NCI-H2171 (cell line): Measurements from ENCODE around the gene HECA.
"Not testable (repeated sequence)": the region's sequence is repeated elsewhere in the genome, so short reads cannot be mapped to it uniquely, and the experiment has no call there.

Experiments used
- DNase-seq: peaks from one replicate; lab custom pipeline; 2025; lab: John Stamatoyannopoulos, UW

Gene HECA

DNA sequence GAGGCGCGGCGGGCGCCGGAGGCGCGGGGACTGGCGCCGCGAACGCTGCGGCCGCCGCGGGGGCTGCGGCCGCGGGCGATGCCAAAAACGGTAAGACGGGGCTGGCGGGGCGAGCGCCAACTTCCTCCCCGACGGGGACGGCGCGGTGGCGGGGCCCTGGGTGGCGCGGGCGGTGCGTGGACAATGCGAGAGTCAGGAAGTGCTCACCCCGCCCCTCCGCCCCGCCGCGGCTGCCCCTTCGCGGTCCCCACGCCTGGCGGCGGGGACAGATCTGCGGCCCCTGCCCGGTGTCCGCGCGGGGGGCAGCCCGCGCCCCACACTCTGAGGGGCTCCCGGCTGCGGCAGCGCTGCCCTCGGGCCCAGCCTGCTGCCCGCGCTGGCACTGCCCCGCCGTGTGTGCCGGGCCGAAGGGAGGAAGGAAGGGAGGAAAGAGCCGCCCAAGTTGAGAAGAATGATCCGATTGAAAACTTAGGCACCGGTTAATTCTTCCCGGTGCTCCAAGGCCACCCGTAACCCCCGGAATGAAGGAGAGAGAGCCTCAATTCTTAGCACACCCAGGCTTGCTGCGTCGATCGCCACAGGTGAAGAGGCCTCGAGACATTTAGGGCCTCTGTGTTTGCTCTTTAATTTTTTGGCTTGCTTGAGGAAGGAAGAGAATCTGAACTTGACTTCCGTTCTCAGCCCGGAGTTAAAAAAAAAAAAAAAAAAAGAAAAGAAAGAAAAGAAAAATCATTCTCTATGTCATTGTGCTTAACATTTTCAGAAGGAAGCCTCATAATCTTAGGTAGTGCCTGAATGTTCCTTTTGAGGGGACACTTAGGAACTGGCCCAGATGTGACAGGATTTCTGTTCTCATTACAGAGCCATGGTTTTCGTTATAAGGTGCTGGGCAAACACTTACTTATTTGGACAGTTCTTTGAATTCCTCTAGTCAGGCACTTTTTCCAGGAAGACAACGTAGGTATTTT lies 982 bp downstream of the HECA start:
- DNase-seq = no peak

DNA sequence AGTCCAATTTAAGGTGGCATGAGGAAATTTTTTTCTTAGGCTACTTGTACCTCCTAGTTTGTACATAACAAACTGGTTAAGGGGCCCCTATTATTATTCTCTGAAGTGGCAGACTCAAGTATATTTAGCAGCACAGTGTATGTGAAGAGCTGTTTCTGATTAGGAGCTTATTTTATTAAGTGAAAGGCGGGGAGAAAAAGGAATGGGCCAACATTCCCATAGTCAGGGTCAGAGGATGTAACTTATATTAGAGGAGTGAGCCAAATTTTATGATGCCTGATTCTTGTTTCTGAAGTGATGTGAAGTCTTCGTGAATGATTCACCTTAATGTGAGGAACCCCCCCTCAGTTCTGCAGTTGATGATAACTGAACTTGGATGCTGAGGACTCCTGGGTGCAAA lies 2.8 kb downstream of the HECA start:
- DNase-seq = no peak

DNA sequence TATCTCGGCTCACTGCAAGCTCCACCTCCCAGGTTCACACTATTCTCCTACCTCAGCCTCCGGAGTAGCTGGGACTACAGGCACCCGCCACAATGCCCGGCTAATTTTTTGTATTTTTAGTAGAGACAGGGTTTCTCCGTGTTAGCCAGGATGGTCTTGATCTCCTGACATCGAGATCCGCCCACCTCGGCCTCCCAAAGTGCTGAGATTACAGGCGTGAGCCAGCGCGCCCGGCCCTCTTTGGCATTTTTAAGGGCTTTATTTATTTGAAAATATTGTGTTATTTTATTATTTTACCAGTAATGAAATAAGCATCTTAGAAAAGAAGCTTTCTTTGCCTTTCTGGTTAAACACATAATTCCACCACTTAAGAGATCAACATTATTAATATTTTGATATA lies 6.0 kb downstream of the HECA start:
- not testable (repeated sequence) for DNase-seq

DNA sequence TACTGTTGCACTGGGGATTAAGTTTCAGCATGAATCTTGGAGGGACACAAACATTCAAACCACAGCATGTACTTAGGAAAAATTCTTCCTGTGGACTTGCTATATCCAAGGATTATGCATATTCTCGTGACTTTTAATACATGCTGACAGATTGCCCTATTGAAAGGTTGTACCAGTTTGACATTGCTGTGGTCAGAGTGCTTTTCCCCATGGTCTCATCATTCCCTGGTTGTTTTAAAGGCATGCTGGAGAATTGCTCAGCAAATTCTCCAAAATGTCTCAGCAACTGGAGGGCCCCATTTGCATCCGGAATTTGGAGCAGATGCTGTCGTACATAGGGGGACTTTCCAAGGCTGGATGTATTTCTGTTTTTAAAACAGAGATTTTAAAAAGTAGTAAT lies 7.4 kb downstream of the HECA start:
- no peak for DNase-seq

DNA sequence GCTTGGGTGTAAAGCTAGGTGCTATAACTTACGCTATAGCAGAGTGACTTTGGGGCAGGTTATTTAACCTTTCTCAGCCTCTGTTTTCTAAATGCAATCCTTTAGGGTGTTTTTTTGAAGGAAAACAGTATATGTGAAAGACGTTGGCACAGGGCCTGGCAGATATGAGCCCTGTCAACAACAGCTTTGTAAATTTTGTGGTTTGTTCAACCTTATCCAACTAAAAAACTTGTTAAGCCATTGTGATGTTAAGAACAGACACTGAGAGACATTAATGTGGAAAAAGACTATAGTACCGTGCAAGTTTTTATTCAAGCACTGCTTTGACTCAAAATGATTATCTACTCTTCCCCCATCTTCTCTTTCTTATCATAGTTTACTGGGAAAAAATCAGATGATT lies 8.2 kb downstream of the HECA start:
- no peak for DNase-seq

DNA sequence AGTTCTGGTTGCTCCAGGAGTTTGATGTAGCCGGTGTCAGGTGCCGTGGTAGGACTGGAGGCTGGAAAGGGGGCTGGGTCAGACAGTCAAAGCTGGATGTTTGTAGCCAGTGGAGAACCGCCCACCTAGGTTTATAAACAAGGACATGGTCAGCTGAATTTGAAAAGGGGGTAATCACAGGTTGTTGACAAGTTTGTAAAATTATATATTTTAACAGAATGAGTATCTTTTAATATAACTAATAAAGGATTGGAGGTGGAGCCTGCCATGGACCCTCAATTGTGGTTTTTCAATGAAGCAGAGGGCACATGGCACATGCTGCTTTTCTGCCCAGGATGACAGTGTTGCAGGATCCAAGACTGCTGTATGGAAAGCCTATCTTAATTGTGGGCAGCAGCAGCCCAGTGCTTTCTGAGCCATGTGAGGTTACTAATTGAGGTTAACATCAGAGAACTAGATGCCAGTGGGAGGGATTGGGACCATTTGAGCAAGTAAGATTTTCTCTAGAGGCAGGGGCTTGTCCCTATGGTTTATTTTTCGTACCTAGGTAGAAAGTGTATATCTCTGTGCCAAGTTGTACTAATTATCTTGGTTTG lies 9.7 kb downstream of the HECA start:
- DNase-seq = no peak

DNA sequence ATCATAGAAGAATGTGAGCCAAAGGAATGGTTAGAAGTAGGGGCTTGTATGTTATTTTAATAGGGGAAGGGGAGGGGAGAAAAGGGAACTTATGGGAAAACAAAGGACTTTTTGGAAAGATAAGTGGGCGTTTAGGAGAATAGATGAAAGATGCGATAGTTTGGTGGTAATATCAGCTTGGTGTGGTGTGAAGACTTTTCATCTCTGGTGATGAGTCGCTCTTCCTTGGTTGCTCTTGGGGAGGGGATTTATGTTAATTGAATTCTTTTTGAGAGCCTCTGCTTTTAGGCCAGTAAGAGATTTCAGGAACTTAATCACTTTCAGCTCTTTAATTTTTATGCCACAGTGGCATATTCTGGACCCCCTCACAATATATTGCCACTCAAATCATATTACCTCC lies 10.8 kb downstream of the HECA start:
- DNase-seq = no peak

DNA sequence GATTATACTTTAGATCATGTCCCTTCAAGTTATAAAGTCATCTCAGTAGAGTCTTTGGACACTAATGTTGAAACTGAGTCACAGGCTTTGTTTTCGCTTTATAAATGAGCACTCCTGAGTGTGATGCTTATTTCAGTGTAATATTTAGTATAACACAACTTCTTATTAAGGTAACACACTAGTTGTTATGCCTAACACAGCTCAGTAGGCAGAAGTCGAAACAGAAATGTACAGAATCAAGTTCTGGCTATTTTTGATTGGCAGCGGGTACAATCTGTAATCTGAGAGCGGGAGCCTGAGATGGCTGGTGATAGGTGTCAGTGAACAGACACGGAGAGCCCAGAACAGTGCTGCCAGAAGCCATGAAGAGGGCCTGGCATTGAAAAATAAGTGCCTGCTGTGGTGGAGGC lies 11.4 kb downstream of the HECA start:
- DNase-seq = no peak

DNA sequence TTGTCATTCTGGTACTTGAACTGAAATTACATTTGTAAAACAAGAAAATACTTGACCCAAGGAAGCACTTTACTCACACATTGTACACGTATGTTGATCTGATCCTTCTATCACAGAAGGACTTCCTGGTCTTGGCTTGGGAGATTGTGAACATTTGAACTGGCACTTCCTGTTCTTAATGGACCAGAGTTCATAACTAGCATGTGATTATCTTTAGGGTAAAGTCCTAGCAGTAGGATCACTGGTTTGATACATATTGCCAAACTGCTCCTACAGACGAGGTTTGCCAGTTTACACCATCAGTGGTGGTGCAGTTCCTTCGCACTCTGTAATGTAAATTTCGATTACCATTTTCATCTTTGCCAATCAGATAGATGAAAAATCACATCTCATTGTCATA lies 12.7 kb downstream of the HECA start:
- DNase-seq = no peak

DNA sequence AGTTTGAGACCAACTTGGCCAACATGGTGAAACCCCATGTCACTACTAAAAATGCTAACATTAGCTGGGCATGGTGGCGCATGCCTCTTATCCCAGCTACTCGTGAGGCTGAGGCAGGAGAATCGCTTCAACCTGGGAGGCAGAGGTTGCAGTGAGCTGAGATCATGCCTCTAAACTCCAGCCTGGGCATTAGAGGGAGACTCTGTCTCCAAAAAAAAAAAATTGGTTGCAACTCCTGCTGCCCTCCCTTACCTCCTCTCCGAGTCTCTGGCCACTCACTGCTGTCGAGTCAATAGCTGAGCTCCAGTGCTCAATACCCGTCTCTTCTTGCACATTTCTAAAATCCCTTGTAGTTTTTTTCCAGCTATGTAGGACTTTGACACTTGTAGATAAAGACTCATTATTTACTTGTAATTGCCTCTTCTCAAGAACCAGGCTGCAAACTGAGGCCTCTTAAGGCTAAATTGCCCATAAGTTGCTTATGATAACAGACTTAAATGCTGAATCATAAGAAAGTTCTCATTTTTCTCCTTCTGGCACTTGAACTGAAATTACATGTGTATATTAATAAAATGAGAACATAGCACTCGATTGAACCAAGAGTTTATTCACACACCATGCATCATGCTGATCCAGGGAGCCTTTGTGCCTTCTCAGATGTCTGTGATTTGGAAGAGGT lies 13.8 kb downstream of the HECA start:
- no peak for DNase-seq

DNA sequence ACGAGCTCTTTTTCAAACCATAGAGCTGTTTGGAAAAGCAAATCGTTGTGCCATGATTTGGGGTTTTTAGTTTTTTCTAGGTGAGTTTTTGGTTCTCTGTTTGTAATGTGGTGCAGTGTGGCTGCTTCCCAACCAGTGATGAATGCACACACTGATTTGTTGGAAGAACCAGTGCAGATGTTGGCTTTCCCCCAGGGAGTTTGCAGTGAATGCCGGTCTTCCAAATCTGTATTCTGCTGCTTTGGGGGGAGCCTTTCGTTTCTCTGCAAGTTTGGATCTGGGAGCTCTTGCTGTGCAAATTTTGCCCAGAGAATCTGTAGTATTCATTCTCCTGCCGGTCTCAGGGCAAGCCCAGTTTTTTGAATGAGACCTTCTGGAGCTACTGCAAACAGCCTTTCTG lies 14.5 kb downstream of the HECA start:
- no peak for DNase-seq

DNA sequence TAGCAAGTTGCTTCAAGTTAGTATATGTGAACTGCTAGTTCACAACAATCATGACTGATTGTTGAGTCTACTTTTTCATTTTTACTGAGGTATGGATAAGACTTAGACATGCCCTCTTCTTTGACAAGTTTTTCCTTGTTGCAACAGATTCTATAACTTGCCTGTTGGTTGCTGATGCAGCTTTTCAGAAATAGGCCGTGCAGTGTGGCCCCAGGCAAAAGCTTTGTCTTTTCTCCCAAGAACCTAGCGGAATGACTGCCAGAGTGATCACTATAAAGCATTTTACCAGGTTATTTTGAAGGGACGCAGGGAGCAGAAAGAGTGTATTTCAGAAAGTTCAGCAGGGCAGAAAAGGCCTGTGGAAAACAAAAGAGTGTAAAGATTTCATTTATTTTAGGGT lies 16.0 kb downstream of the HECA start:
- DNase-seq = no peak

DNA sequence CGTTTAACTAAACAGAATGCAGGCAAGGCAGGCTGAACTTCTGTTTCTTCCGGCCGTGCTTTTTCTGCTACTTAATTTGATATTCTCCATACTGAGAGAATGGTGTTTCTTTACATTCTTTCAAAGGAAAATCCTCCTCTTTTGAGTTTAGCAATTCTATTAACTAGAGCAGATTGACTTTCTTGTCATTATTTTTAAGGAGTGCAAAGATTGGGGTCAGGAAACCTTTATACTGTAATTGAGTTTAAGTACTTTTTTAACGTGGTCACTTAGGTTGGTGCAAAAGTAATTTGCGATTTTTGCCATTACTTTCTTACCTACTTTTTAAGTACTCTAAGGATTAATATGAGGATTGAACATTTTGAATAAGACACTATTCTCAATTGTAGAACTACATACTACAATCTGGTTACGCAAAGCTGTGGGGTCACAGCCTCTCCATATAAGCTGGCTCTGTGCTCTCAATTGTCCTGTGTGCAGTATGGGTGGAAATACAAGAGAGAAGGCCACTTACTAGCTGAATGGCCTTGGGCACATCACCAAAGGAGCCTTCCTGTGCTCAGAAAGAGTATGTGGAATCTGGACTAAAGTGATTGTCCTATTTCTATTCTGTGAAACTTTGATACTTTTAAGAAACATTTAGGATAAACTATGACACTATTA lies 16.7 kb downstream of the HECA start:
- no peak for DNase-seq

DNA sequence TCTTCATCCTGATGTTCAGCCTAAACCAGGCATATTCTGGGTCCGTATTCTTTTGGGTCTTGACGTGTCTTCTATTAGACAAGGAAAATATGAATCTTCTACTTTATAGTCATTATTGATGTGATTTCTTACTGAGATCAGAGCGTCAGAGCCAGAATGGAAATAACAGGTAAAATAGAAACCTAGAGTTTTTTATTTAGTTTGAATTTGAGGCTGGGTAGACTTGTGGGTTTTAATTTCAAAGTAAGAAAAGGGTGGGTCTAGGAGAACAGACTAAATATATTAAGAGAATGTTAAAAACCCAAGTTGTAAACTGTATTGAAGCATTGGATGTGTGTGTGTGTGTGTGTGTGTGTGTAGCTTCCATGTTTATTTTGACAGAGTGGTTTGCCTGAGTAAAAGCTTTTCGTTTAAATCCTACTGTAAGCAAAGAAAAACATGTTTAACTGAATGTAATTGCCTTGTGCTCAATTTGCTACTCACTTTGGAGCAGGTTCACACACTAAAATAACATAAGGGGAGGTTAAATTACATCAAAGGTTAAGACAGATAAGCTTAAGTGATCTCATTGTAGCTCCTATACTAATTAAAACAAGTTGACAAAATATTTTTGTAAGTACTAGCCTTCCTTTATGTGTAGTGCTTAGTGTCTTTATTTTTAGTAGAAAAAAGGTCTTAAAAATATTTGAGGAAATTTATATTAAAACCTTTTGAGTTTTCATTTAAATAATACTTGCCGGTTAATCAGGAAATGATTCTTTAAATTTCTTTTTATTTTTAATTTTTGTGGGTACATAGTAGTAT lies 17.4 kb downstream of the HECA start:
- DNase-seq = no peak

DNA sequence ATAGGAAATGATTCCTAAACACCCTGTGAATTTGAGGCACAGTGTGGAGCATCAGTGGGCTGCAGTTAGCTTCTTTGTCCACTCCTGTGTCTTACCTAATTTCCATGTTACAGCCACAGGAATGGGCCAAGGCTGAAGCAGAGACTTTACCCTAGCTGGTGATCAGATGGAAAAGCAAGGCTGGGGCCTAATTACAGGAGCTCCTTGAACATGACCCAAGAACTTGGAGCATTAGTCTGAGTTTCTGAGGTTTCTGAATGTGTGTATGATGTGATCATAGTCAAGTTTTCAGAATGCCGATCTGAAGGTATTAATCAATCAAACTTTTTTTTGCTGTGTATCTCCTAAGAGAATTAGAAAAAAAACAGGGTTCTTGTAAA lies 18.0 kb downstream of the HECA start:
- DNase-seq = no peak

DNA sequence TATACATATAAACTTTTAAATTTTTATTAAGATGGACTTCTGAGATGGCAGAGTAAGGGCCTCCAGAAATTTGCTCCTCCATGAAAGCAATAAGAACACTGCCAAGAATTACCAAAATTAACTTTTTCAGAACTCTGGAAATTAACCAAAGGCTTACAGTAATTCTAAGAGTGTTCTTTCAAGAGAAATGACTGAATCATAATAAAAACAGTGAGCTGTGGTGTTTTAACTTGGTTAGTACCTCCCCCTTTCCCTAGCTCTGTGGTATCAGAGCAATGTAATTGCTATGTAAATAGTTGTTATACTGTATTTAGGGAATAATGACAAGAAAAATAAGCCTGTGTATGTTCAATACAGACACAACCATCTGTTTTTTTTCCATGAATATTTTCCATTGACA lies 19.0 kb downstream of the HECA start:
- no peak for DNase-seq

DNA sequence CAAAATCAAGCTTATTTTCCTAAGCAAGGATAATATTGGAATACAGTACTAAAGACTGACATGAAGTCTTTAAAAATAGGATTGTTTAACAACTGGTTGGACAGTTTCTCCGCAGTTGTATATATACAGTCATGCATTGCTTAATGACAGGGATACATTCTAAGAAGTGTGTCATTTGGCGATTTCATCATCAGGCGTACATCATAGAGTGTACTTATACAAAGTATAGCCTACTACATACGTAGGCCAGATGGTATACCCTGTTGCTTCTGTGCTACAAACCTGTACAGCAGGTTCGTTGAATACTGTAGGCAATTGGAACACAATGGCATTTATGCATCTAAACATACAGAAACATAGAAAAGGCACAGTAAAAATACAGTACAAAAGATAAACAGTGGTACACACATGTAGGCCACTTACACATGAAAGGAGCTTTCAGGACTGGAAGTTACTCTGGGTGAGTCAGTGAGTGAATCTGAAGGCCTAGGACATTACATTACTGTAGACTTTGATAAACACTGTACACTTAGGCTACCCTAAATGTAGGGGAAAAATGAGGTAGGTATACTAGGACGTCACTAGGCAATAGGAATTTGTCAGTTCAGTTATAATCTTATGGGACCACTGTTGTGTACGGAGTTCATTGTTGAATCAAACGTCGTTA lies 20.1 kb downstream of the HECA start:
- no peak for DNase-seq

DNA sequence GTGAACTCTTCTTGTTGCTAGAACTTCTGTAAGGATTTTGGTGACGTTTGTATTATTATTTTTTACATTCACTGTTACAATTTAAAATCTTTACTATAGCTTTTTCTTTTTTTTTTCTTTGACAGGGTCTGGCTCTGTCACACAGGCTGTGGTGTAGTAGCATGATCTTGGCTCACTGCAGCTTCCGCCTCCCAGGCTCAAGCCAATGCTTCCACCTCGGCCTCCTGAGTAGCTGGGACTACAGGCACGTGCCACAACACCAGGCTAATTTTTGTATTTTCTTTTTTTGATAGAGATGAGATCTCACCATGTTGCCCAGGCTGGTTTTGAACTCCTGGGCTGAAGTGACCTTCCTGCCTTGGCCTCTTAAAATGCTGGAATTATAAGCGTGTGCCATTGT lies 21.2 kb downstream of the HECA start:
- no peak for DNase-seq

DNA sequence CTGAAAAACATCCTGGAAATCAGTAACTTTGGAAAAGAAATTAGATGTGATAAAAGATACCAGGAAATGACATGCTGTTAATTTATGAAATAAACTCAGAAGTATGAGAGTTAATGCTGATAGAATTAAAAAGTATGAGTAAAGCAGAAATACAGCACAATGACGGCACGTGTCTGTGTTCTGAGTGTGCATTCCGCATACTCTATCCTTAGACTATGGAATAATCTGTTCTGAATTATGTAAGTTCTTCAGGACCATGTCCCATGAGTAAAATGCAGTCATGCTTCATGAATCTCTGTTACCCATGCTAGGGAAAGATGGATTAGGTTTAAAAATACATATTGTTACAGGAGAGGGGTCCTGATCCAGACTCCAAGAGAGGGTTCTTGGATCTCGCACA lies 21.7 kb downstream of the HECA start:
- no peak for DNase-seq

DNA sequence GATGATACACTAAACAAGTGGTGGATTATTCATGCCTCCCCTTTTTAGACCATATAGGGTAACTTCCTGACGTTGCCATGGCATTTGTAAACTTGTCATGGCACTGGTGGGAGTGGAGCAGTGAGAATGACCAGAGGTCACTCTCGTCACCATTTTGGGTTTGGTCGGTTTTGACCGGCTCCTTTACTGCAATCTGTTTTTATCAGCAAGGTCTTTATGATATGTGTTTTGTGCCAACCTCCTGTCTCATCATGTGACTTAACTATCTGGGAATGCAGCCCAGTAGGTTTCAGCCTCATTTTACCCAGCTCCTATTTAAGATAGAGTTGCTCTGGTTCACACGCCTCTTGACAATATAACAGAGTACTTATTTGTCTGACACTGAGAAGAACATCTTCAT lies 22.2 kb downstream of the HECA start:
- not testable (repeated sequence) for DNase-seq

DNA sequence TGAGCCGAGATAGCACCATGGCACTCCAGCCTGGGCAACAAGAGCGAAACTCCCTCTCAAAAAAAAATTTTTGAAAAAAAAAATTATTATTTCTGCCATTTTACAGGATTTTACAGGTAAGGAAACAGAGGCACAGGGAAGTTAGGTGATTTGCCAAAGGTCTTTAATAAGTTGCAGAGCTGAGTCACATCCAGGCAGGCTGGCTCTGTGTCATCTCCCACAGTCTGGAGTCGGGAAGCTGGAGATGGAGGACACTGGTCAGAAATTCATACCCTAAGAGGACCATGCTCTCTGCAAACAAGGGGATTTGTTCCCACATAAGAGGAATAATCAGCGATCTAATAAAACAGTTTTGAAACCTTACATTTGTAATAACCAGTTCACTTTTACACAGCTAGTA lies 24.1 kb downstream of the HECA start:
- no peak for DNase-seq
